K562 (cell line): ENCODE results near the gene TMEM131L. TPM values are rescaled to one million over a fixed set of nuclear protein-coding genes. Genes with fewer than 3 reads are reported as not detected.

ENCODE experiments used
- ATAC-seq: fragments of 200-7000 bp; cut with Tn5 transposase; 3 replicates; pipeline ENCODE4 v1.9.1; 2020; ENCODE audit warnings: moderate library complexity
- BruUV-seq: library from RNA; stranded (reverse); fragments of 400-500 nt; replicated peaks from 2 replicates; lab custom pipeline; 2021; lab: Mats Ljungman, UMichigan
- CTCF ChIA-PET: fragments of 300-600 bp; formaldehyde crosslinking; extraction: SDS; loops from one replicate; lab custom pipeline; 2021; ENCODE audit warnings: low intra/inter-chr PET ratio; lab: Yijun Ruan, JAX
- POLR2A ChIA-PET: fragments of 300-600, 350-650 bp; sonication (Branson Sonifier 250); formaldehyde crosslinking; extraction: SDS; loops from one replicate; lab custom pipeline; 2021; ENCODE audit warnings: antibody characterized with exemption, inconsistent platforms; lab: Yijun Ruan, JAX
- DNase-seq, 4 experiments: peaks; one replicate each; pipeline versions ENCODE4 v3.0.0 to v3.0.0-alpha.2; 2011 to 2018; ENCODE audit warnings: low spot score in 3 of 4, mixed read lengths in 3 of 4; ENCODE audit errors: extremely low read depth in 1 of 4
- FAIRE-seq: peaks from 2 replicates; lab custom pipeline; 2011; peaks lifted over from hg19 to GRCh38; lab: Jason Lieb, UNC
- H2AFZ ChIP-seq: 2 replicates; pipeline ENCODE4 v1.6.0; 2011; ENCODE audit warnings: low read depth, low read length, control low read depth, inconsistent platforms
- H3K27ac ChIP-seq: fragments of 200-600 bp; 3 replicates; pipeline ENCODE4 v1.8.0; 2011; ENCODE audit warnings: low read depth, mild to moderate bottlenecking, control low read depth, inconsistent platforms, low read length, moderate library complexity, mixed read lengths; ENCODE audit errors: extremely low read depth
- H3K27me3 ChIP-seq, 2 experiments: fragments of 300-600 bp in 1 of 2; 2 replicates in 1 of 2; 3 replicates in 1 of 2; pipeline versions ENCODE4 v1.6.0 to v1.8.0; 2011; ENCODE audit warnings: inconsistent platforms in 2 of 2, low read length in 2 of 2, mild to moderate bottlenecking in 1 of 2, mixed read lengths in 1 of 2, moderate library complexity in 1 of 2; ENCODE audit not compliant: control insufficient read depth in 2 of 2, insufficient read depth in 2 of 2
- H3K36me3 ChIP-seq: fragments of 300-600 bp; 3 replicates; pipeline ENCODE4 v1.8.0; 2011; ENCODE audit warnings: mild to moderate bottlenecking, low read length, inconsistent platforms; ENCODE audit not compliant: control insufficient read depth, insufficient read depth
- H3K4me1 ChIP-seq, 2 experiments: fragments of 200-600 bp in 1 of 2; replicated peaks in 1 of 2; 2 replicates in 1 of 2; 3 replicates in 1 of 2; pipeline versions ENCODE4 v1.5.1 to v1.8.0; 2011; ENCODE audit warnings: inconsistent platforms in 2 of 2, low read length in 2 of 2, mild to moderate bottlenecking in 1 of 2, mixed read lengths in 1 of 2, moderate library complexity in 1 of 2; ENCODE audit not compliant: control insufficient read depth in 2 of 2, insufficient read depth in 2 of 2
- H3K4me2 ChIP-seq: 2 replicates; pipeline ENCODE4 v1.6.1; 2011; ENCODE audit warnings: low read length, control low read depth, inconsistent platforms, mixed read lengths; ENCODE audit not compliant: insufficient read depth
- H3K4me3 ChIP-seq: fragments of 200-600 bp; sonication (generic), shearing (Covaris generic); 2 replicates; pipeline ENCODE4 v1.5.1; 2016; ENCODE audit warnings: control low read depth, inconsistent platforms
- H3K79me2 ChIP-seq: fragments of 200-600 bp; 3 replicates; pipeline ENCODE4 v1.8.0; 2011; ENCODE audit warnings: low read length, inconsistent platforms; ENCODE audit not compliant: control insufficient read depth, insufficient read depth
- H3K9ac ChIP-seq, 2 experiments: 2 replicates each; pipeline versions ENCODE4 v1.6.0 to v1.6.1; 2011; ENCODE audit warnings: low read depth in 2 of 2, low read length in 2 of 2, control low read depth in 1 of 2, inconsistent platforms in 1 of 2, mild to moderate bottlenecking in 1 of 2, mixed read lengths in 1 of 2; ENCODE audit not compliant: insufficient read depth in 1 of 2
- H3K9me1 ChIP-seq: one replicate; pipeline ENCODE4 v1.6.0; 2011; ENCODE audit warnings: inconsistent platforms, mild to moderate bottlenecking, low read length, moderate library complexity; ENCODE audit not compliant: control insufficient read depth, insufficient read depth
- H3K9me3 ChIP-seq: replicated peaks from 2 replicates; pipeline ENCODE4 v1.5.1; 2011; ENCODE audit warnings: low read depth, low read length, inconsistent platforms; ENCODE audit not compliant: control insufficient read depth, insufficient read depth
- H4K20me1 ChIP-seq: replicated peaks from 2 replicates; pipeline ENCODE4 v1.6.1; 2011; ENCODE audit warnings: low read length, inconsistent platforms, mixed read lengths; ENCODE audit not compliant: control insufficient read depth, insufficient read depth
- BCOR ChIP-seq: fragments of 450-650 bp; IDR thresholded peaks from 2 replicates; pipeline ENCODE4 v1.6.1; 2016
- CHCHD3 ChIP-seq: fragments of 250-450 bp; sonication (Bioruptor Pico); IDR thresholded peaks from 2 replicates; pipeline ENCODE4 v2.1.2; 2022; ENCODE audit warnings: mild to moderate bottlenecking
- ETV6 ChIP-seq, 3 experiments: fragments of 150-350 bp in 1 of 3; sonication (generic) in 1 of 3; formaldehyde crosslinking in 1 of 3; IDR thresholded peaks; 2 replicates each; pipeline versions ENCODE4 v1.6.1 to v1.8.0; 2014 to 2022; ENCODE audit warnings: borderline replicate concordance in 2 of 3, low read depth in 2 of 3, antibody characterized with exemption in 1 of 3, low read length in 1 of 3, mild to moderate bottlenecking in 1 of 3, missing genetic modification reagents in 1 of 3
- FOXJ3 ChIP-seq: sonication (generic); formaldehyde crosslinking; IDR thresholded peaks from 2 replicates; pipeline ENCODE4 v1.4.0; 2020; ENCODE audit warnings: mild to moderate bottlenecking, missing genetic modification reagents
- HNRNPH1 ChIP-seq: fragments of 200-400 bp; formaldehyde crosslinking; optimal IDR thresholded peaks from 2 replicates; pipeline ENCODE3; 2017; ENCODE audit warnings: low read depth, mild to moderate bottlenecking, low read length, moderate library complexity
- KAT2B ChIP-seq: IDR thresholded peaks from one replicate; pipeline ENCODE4 v1.6.1; 2012; ENCODE audit warnings: low read depth, mild to moderate bottlenecking, control low read depth, inconsistent platforms, low read length, moderate library complexity
- ZEB2 ChIP-seq: fragments of 450-650 bp; IDR thresholded peaks from 2 replicates; pipeline ENCODE4 v1.6.1; 2016
- WGBS: fragments of 100-300 bp; shearing (Covaris generic); methylation state at CpG from one replicate; pipeline ENCODE4 v1.1.6; 2016; ENCODE audit warnings: low coverage, mixed read lengths; ENCODE audit not compliant: insufficient coverage; ENCODE audit errors: missing lambda C conversion rate; 5-methylcytosine and 5-hydroxymethylcytosine counted together
- in situ Hi-C: fragments of 300-500 bp; cut with MboI; formaldehyde crosslinking; loops from 4 replicates; pipeline ENCODE4 v1.15.0; 2018; ENCODE audit warnings: inconsistent platforms, mixed read lengths
- intact Hi-C: fragments of 100-400 bp; cut with micrococcal nuclease; formaldehyde crosslinking; loops from 2 replicates; pipeline ENCODE4 v1.14.2; 2022
- polyA plus RNA-seq, 8 experiments: library from polyadenylated mRNA; depleted of rRNA in 4 of 8; stranded (reverse) in 5 of 8; unstranded in 3 of 8; fragments of >200 nt; fragmentation: Nextera tagmentation in 2 of 8; fragmentation: Illumina TruSeq in 1 of 8; extraction: Ambion mirVana in 2 of 8; extraction: Trizol in 1 of 8; gene quantifications; 2 replicates each; pipeline versions ENCODE4 v1.2.1 to v1.2.3, GENCODE V29; 2011 to 2014; ENCODE audit warnings: inconsistent platforms in 1 of 8, missing spikeins in 1 of 8
- total RNA-seq, 7 experiments: library from RNA; depleted of rRNA in 6 of 7; stranded (reverse); fragments of >200 nt in 6 of 7; fragmentation: Illumina TruSeq in 2 of 7; extraction: Trizol in 2 of 7; gene quantifications; 2 replicates each; pipeline versions ENCODE4 v1.2.1 to v1.2.3, GENCODE V29; 2011 to 2021; ENCODE audit warnings: low replicate concordance in 1 of 7
- TF ChIP-seq, protein P1 (sequence below): fragments of 450-650 bp; formaldehyde crosslinking; conservative IDR thresholded peaks from 2 replicates; pipeline ENCODE4 v1.4.0; 2022; ENCODE audit warnings: mild to moderate bottlenecking, missing genetic modification characterization
- TF ChIP-seq, protein P2 (sequence below): IDR thresholded peaks from 2 replicates; pipeline ENCODE4 v1.6.1; 2011; ENCODE audit warnings: borderline replicate concordance, low read depth, mild to moderate bottlenecking, moderate library complexity, low read length; ENCODE audit not compliant: insufficient read depth, poor library complexity, severe bottlenecking

Gene TMEM131L
- total and polyA plus RNA-seq, 9 of the 15 experiments (the other 6 are each of a cell fraction or from before 2014, with no cell fraction given): 1.2 to 20.8 (median 12.9) TPM

DNA sequence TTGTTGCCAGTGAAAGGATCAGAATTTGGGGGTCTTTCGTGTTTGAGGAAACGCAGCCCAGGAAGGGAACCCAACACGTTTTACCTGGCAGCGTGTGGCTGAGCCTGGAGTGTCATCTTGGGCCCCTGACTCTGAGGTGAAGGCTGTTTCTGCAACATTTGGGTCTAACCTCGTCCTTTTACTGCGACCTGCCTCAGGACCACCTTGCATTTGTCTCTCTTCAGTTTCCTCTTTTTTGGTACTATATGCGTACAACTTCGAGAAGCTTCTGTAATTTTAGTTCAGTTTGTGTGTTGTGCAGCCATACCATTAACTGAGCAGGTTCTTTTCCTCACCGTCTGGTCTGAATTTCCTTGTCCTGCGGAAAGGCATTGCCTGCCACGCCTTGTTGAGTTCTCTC, 61.5 kb downstream of the TMEM131L start:
- DNase-seq: no peak
- Histone ChIP-seq H3K27ac (no peak overlapping the region), H3K9me3 (no peaks in the 10 kb centered on the region), H3K4me3 (no peak overlapping the region), H4K20me1 (0 out of 2 replicates have a peak, but pooled peaks cover 11% of the 10 kb centered on the region), H3K27me3 (no peaks in the 10 kb centered on the region), H3K4me2 (no peak overlapping the region), H3K4me1 (peaks cover 7 to 36% of the 10 kb centered on the region in 2 experiments; a peak in 4 of 5 replicates), H3K36me3 (peaks cover 3% of the 10 kb centered on the region; the same call in 2 of the 3 replicates), H3K9me1 (no peaks in the 10 kb centered on the region), H2AFZ (no peak overlapping the region), H3K9ac (no peak overlapping the region), H3K79me2 (peaks cover 74% of the 10 kb centered on the region)
- WGBS: 89% methylated on average over 11 of the region's 11 CpGs
- intact Hi-C loops: loop anchor here (2.0 kb wide), 1 partner anchor 35 kb away; no protein-coding TSS in a partner anchor
- ChIA-PET POLR2A (interaction anchor here (0.7 to 0.8 kb wide), 2 partner anchors 41 to 60 kb away, joined by 3 to 5 read pairs; no protein-coding TSS in a partner anchor), CTCF (no interaction called here)
- ATAC-seq: no peak
- FAIRE-seq: no peak
- in situ Hi-C loops: no loop called here
- no TSS peak for BruUV-seq
- no peak for TF ChIP-seq ETV6 (IDR thresholded peaks at IDR 0.05; ENCODE audit: borderline replicate concordance in 1 of 2, low read depth in 2 of 2, low read length in 1 of 2)
- TF ChIP-seq ETV6 (CRISPR knock-in tag; IDR thresholded peaks at IDR 0.05; ENCODE audit: borderline replicate concordance): no peak
- no peak for TF ChIP-seq KAT2B
- no peak for TF ChIP-seq ZEB2
- TF ChIP-seq BCOR: no peak
- no peak for TF ChIP-seq FOXJ3
- TF ChIP-seq, protein P1, sequence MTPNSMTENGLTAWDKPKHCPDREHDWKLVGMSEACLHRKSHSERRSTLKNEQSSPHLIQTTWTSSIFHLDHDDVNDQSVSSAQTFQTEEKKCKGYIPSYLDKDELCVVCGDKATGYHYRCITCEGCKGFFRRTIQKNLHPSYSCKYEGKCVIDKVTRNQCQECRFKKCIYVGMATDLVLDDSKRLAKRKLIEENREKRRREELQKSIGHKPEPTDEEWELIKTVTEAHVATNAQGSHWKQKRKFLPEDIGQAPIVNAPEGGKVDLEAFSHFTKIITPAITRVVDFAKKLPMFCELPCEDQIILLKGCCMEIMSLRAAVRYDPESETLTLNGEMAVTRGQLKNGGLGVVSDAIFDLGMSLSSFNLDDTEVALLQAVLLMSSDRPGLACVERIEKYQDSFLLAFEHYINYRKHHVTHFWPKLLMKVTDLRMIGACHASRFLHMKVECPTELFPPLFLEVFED (CRISPR knock-in tag): no peak
- TF ChIP-seq, protein P2, sequence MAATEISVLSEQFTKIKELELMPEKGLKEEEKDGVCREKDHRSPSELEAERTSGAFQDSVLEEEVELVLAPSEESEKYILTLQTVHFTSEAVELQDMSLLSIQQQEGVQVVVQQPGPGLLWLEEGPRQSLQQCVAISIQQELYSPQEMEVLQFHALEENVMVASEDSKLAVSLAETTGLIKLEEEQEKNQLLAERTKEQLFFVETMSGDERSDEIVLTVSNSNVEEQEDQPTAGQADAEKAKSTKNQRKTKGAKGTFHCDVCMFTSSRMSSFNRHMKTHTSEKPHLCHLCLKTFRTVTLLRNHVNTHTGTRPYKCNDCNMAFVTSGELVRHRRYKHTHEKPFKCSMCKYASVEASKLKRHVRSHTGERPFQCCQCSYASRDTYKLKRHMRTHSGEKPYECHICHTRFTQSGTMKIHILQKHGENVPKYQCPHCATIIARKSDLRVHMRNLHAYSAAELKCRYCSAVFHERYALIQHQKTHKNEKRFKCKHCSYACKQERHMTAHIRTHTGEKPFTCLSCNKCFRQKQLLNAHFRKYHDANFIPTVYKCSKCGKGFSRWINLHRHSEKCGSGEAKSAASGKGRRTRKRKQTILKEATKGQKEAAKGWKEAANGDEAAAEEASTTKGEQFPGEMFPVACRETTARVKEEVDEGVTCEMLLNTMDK: no peak
- no peak for TF ChIP-seq HNRNPH1
- TF ChIP-seq CHCHD3 (CRISPR knock-in tag): no peak
